ENCODE data around the gene ATF7.

The ATF7 gene

DNA sequence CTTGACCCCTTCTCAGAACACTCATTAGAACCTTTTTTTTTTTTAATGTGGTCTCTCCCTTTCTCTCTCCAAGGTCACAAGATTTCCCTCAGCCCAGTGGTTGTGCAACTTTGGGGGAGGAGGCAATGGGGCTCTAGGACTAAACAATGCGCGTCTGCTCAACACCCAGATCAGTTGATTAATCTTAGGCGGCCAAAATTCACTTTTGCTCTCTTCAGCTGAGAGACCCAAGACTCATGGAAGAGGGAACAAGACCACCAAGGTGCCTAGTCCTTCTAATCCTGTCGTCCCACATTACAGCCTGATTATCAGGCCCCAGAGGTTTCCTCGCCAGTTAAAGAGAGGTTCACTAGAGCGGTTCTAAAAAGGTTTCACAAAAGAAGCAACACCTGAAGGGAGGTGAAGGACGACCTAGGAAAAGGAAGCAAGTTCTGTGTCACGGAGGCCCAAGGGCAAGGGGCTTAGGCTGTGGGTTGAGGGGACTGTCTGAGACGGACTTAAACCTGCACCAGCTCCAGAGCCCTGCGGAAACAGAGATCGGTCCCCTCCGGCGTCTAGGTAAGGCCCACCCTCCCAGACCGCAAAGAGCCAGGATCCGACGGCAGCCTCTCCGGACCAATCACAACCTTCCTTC lies 125.9 kb downstream of the ATF7 start:
- DNase-seq (ENCODE audit: low spot score), result no peak

DNA sequence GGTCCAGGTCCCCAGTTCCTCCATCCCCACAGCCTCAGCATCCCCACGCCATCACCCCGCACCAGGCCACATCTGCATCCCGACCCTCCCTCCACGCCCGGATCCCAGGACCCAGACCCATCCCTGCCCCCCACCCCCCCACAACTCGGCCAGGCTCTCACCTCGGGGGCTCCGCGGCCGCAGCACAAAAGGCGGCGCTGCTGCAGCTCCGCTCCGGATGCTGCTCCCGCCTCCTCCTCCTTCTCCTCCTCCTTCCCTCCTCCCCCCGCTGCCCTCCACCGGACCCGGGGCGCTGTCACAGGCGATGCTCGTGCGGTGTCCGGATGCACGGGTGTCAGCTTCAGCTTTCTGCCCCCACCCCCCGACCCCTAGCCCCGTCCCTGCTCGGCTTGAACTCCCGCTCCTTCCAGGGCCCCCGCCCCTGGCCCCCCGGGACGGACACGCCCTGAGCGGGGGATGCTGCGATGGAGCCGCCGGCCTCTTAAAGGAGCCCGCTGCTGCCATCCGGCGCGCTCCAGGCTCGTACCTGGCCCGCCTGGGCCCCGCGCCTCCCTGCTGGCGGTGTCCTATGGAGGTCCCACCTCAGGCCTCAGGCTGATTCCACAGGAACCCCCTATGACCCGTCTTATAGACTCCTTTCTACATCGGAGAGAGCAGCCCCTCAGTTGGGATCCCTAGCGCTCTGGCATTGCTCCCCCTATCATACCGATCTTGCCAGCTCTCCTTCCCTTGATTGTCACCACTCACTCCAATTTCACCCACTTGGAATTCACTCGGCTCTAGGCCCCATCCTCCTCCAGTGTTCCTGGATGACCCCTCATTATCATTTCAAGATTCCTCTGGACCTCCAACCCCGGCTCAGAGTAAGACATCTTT lies 126.7 kb downstream of the ATF7 start, which contains the start of gene MAP3K12:
Gene MAP3K12, minus strand, starts transcription at position 193 of the 876 bp plus-strand sequence. CDS start 12,067 bp downstream, outside the sequence.
- peak; percentile 52 for DNase-seq (ENCODE audit: low spot score)

DNA sequence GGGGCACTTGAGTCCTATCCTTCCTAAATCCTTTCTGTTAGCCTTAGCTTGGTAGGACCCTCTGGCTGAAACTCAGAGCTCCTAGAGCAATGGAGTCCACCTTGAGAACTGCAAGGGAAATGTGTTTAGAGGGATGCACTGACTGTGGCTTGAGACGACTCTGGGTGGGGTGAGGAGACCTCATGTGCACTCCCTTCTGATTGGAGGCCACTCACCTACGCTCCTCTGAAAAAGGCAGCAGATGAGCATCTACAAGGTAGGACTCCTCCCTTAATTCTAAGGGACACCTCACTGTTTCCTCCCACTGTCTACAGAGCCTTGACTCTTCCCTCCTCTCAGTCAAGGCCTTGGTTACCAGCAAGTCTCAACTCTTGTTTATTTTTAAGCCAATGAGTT lies 127.9 kb downstream of the ATF7 start:
- no peak for DNase-seq (ENCODE audit: low spot score)

DNA sequence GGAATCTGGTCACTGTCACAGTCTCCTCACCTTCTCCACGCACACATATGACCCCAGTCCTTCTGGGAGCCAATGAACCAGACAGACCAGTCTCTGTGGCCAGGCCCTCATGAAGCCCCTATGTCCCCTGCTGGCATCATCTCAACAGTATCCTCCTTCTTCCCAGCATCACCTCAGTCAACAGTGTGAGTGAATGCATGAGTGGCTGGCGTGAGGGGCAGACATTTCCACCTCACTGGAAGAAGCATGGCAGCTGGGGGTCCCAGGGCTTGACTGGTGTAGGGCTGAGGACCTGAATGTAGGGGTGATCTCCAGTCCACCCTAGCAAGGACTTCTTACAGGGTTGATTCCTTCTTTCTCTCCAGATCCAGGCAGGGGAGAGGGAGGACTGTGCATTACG lies 128.7 kb downstream of the ATF7 start:
- DNase-seq (ENCODE audit: low spot score), result no peak

DNA sequence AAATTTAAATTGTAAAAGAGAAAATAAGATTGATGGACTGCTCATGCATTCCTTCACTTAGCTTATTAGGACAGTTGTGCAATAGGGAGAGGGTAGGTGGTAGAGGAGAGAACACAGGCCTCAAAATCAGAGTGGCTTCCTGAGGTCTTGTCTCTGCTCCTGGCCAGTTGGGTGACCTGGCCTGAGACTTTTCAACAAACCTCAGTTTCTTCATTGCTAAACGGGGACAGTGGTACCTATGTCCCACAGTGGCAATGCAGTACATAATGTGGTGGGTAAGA lies 129.5 kb downstream of the ATF7 start:
- no peak for DNase-seq (ENCODE audit: low spot score)

DNA sequence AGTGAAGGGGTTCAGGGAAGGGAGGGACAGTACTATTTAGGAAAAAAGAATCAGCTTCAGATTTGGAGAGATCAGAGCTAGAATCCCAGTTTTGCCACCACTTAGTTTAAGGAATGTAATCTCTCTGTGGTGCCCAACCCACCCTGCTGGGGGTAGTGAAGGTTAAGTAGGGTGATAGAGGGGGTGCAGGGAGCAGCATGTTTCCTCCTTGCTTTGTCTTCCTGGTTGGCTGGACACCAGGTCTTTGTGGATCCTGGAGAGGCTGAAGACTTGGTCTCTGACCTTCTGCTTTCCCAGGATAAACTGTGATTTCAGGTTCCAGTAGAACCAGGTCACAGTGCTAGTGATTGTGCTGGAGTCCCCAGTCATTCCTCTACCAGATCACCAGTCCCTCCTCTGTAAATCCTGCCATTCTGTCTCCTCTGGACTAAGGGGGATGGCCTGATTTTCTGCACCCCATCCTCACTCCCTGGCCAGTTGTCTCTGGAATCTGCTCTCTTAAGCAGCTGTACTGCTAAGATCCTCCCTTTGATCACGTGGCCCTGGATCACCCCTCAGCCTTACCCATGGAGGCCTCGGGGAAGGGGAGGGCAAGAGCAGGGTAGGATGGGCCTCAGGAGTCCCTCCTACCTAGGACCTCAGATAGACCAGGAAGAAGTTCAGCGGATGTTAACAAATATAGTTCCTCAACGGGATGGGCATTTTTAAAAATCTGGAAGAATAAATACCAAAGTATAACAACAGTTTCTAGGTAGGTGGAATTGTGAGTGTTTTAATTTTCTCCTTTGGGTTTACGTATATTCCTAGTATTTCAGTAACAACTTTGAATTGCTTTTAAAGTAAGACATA lies 130.1 kb downstream of the ATF7 start:
- peak; percentile 67 for DNase-seq (ENCODE audit: low spot score)

DNA sequence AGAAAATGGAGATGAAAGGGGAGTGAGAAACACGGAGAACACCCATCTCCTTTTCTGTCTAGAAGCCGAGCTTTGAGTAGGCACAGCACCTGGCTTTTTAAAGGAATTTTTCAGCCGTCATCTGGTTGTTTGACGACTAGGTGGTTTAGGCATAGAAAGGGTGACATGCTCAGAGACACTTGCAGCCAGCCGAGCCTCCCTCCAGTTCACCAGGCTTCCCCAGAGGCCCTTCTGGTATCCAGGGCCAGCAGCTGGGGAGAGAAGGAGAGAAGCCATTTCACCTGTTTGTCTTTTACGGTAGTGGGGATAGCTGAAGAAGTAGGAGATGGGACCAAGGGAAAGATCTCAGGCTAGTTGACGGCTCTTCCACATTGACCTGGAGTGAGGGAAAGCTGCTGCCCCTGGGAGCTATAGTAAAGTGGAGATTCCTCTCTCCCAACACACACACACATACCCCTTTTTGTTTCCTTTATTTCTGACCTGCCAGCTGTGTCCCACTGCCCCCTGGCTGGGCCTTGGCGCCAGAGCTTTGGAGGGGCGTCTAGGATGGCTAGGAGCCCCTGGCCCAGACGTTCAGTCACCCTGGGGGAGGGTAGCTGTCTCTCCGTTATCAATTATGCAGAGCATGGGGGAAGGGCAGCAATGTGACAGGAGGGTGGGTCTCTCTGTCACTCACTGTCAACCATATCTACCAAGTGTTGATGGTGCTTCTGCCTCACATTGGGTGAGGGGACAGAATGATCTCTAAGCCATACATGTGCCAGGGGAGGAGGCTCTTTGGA lies 132.4 kb downstream of the ATF7 start:
- DNase-seq (ENCODE audit: low spot score), result no peak

DNA sequence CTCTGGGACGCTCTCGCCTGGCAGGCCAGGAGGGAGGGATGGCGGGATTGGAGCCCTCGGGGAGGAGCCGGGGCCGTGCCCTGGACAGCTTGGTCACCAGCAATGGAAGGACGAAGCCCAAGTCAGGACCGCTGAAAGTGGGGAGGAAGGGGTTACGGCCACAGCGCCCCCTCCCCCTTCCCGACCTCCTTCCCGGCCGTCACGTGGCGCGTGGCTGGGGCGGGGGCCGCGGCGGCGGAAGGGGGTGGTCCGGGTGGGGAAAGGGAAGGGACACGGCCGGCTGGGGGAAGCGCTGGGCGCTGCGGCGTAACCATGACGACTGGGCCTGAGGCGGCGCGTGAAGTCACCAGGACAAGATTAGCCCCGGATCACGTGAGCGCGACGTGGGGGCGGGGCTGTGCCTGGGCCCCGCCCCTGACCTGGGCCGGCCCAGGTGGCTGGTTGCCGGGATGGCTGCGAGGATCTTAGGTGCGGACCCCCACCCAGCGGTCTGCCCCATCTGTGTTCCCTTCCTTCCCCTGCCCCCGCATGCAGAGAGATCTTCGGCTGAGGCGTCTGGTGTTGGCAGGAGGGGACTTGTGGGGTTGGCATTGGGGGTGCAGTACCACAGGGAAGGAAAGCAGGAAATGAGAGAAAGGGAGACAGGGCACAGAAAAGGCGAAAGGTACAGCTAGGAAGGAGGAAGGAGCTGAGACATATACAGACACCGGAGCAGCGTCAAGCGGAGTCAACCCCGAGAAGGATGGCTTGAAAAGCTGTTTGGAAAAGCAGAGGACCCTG lies 133.2 kb downstream of the ATF7 start:
- DNase-seq (ENCODE audit: low spot score), result peak; percentile 91

DNA sequence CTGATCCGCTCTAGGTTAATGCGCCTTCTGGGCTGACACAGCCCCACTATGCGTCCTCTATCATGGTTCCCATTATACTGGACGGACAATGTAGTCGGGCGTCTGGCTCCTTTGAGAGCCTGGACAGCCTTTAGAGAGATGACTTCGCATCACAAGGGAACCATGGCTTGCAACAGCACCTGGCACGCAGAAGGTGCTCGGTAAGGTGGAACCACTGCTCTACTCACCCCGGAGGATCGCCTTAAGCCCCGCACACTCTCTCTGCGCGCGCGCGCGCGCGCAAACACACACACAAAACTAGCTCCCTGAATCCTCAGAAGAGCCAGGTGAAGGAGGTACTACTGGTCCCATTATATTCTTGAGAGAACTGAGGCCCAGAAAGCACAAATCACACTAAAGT lies 134.0 kb downstream of the ATF7 start:
- no peak for DNase-seq (ENCODE audit: low spot score)

DNA sequence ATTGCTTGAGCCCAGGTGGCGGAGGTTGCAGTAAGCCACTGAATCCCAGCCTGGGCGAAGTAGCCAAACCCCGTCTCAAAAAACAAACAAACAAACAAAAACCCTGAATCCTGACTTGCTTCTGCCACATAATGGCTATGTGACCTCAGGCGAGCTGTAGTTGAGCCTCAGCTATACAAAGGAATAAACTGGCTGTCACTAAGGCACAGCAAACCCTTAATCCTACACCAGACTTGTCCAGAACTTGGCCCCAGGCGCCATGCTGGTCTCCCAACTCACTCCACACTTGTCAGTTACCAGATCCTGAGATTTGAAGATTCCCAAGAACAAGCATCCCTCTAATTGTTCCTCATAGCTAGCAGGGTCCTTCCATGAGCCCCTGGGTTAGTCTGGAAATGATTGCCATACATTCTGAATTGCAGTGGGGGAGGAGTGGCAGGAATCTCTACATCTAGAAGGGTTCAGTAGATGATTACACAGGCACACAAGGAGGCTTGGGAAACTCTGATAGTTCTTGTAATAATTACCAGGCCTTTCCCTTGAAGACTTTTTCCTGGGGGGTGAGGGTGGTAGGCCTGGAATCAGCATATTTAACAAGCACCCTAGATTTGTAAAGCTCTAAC lies 136.8 kb downstream of the ATF7 start:
- DNase-seq (ENCODE audit: low spot score), result no peak

DNA sequence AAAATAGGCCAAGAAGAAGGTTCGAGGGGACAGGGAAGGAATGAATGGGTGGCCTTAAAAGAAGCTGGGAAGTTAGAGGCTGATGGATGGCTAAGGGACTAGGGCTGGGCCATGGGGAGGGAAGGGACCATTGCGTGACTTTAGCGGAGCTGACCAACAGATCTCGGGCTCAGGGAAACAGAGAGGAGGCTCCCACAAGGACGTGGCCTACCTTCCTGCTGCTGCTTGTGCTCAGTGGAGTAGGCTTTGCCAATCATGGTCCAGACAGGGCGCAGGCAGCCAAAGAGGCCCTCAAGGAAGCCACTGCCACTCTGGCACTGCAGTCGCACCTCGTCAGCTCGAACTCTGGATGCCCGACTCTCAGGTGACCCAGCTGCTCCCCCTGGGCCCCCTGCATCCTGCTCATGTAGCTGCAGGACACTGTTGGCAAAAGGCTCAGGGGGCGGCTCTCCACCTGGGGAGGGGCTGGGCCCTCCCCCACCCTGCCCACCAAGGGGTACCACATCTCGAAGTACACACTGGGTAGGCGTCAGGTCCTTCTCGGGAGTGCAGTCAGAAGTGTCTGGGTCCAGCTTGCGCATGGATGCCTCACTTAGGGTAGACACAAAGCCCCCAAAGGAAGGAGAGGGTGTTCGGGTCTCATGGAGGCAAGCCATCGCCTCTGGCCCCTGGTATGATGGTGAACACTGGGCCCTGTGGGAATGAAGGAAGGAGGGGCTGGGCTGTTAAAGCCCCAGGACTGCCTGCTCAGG lies 139.3 kb downstream of the ATF7 start:
- DNase-seq (ENCODE audit: low spot score), result no peak

DNA sequence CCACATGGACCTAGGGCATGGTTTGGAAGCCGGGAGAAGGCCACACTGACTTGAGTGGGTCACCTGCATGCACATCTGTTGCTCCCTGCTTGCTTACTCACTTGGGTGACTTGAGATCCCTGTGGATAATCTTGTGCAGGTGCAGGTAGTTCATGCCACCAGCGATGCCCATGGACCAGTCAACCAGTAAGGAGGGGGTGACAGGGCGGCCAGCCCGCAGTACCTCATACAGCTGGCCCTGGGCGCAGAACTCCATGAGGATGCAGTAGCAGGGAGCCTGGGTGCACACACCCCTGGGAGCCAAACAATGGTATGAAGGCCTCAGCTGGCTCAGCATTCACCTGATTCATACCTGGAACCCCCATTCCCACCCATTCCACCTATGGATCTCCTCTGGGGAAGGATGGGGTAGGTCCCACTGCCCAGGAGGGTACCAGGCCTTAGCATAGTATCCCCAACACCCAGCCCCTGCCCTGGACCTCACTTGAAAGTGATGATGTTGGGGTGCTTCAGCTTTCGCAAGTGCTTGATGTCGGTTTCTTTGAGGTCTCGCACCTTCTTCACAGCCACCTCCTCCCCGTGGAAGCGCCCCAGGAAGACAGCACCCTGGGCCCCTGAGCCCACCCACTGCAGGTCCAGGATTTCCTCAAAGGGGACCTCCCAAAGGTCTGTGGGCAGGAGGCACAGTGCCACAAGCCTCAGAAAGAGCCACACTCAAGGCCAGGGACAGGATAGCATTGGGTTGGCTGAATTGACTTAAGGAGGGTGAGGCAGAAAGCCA lies 140.0 kb downstream of the ATF7 start:
- DNase-seq (ENCODE audit: low spot score), result no peak

DNA sequence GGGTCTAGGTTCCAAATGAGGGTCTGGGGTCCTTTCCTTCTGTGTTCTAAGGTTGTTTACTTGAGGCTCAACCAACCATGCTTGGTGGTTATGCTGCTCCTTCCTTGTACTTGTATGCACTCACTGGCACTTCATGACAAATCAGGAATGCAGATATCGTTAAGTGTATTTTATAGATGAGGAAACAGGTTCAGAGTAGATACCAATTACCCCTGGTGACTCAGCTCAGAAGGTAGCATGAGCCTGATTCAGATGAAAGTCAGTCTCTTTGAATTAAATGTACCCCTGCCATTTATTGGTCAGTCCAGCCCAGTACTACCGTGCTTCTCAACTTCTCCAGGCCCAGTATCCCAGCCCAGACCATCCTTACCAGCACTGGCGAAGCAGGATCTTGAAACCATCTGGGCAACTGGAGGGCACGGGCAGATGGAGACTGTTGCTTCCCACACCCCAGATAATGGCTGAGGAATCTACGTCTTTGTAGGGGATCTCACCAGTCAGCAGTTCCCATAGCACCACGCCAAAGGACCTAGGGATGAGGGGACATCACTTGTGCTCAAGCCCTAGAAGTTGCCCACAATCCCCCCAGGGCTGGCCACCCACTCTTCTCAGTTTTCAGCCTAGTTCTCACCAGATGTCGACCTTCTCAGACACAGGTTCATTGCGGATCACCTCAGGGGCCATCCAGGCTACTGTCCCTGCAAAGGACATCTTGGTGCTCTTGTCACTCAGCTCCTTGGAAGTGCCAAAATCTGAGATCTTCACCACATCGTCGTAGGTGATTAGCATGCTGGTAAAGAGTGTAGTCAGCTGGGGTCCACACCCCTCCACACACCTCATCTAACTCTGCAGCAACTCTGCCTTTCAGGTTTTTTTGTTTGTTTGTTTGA lies 141.3 kb downstream of the ATF7 start:
- peak; percentile 84 for DNase-seq (ENCODE audit: low spot score)

DNA sequence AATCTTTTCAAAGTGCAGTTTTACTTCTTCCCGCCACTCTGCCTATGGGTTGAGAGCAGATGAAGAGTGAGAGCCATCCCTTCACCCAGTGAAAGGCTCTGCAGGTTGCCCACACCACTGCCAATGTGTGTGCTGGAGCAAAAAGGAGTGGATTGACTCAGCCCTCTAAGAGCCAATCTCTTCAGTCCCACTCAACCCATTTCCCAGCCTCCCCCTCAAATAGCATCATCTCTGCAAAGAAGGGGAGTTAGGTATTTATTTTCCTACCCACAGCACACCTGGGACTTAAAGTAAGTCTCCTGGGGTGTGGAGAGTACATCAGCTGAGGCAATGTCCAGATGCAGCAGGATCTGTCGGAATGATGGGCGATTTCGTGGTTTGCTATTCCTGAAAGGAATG lies 142.2 kb downstream of the ATF7 start:
- DNase-seq (ENCODE audit: low spot score), result no peak

DNA sequence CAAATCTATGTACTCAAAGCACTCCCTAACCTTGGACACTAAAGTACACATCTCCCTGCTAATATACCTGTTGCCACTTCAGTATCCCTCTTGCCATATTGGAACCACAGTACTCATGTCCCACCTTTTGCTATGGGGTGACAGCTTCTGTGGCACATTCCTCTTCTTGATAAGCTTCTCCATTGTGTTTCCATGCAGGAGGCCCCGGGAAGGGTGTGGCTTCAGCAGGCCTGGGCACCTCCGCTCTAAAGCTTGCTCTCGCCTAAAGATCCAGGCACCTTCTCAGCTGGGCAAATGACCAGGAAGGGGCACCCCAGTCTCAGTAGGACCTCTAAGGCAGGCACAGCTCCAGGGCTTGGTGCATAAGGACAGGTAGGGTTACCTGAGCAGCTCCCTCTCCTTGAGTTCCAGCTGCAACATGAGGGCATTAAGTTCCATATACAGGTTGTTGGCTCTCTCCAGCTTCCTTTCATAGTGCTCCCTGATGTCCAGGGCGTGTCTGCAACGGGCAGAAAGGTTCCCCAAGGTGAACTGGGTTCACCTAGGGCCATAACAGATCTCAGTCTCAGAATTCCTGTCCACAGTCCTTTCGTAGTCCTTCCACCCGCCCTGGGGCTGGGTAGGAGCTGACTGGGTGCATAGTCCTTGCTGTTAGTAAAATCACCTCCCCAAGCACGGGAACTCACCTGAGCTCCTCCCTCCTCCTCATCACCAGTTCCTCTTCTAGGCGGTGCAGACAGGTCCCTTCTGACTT lies 142.8 kb downstream of the ATF7 start:
- DNase-seq (ENCODE audit: low spot score), result no peak

DNA sequence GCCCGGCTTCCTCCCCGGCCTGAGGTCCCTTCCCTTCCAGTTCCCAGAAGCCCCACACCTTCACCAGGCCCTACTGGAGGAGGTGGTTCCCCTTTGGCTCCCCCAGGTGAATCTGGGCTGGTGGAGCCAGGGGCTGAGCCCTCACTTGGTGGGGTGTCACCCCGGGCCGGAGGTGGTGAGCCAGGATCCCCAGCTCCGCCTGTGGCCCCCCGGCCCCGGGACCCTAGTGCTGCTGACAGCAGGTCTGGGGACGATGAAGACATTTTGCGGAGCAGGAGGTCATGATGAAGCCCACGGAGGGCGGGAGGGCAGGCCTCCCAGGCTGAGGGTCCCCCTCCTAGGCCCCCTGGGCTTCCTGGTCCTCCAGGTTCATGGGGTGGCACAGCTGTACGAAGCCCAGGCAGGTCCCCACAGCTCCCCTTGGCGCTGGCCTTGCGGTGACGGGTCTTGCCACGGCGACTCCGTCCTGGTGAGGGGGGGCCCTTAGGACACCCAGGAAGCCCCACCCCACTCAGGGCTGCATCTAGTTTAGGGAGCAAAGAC lies 143.5 kb downstream of the ATF7 start:
- no peak for DNase-seq (ENCODE audit: low spot score)

DNA sequence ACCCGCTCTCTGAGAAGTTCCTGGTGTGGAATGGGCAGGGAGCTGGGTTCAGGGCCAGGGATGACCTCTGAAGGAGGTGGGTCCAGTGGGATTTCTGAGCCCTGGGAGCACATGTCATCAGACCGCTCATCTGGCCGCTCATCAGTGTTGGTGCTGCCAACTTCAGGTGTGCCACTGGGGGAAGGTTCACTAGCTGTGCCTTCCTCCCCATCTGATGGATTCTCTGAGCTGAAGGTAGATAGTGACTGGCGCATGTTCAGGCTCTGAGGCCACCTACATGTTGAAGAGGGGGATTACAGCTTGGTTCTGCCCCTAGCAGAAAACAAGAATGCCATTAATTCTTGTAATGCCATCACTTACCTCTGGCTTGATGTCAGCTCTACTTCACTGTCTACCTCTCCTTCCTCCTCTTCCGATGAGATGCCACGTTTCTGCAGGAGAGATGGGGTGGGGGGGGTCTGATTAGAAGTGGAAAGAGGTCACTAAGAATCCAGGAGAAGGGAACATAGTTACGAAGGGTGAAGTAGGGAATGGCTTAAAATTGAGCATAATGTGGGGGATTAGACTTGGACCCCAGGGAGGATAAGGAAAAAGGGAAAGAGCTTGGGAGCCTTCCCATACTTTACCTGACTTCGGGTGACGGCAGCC lies 144.1 kb downstream of the ATF7 start:
- no peak for DNase-seq (ENCODE audit: low spot score)

Data from kidney tubule cell (primary cell).